A673 (cell line): Measurements from ENCODE around the gene ENOX1. TPM values are rescaled to one million over a fixed set of nuclear protein-coding genes. Genes with fewer than 3 reads are reported as not detected.

Experiments
- BruUV-seq: library from RNA; stranded (reverse); fragments of 400-500 nt; replicated peaks from 2 replicates; lab custom pipeline; 2021; lab: Mats Ljungman, UMichigan
- CTCF ChIA-PET: fragments of 300-600 bp; sonication (Branson Sonifier 250); formaldehyde crosslinking; loops from one replicate; lab custom pipeline; 2022; ENCODE audit warnings: antibody characterized with exemption; lab: Charles Lee
- POLR2A ChIA-PET: fragments of 300-600 bp; sonication (Branson Sonifier 250); formaldehyde crosslinking; loops from one replicate; lab custom pipeline; 2022; ENCODE audit warnings: antibody characterized with exemption; ENCODE audit not compliant: low non-redundant PET; lab: Charles Lee
- DNase-seq: peaks from one replicate; pipeline ENCODE4 v3.0.0-alpha.2; 2015; ENCODE audit warnings: low spot score
- H3K27ac ChIP-seq: fragments of 200-600 bp; sonication (generic); 2 replicates; pipeline ENCODE4 v1.5.1; 2016; ENCODE audit warnings: mixed run types, low read depth, mild to moderate bottlenecking, mixed read lengths, antibody characterized with exemption, low read length; ENCODE audit not compliant: poor library complexity, severe bottlenecking
- H3K27me3 ChIP-seq: fragments of 200-600 bp; sonication (generic); replicated peaks from 2 replicates; pipeline ENCODE4 v1.6.1; 2017; ENCODE audit warnings: mixed run types, low read depth, mild to moderate bottlenecking, mixed read lengths, antibody characterized with exemption, low read length; ENCODE audit not compliant: insufficient read depth, poor library complexity
- H3K36me3 ChIP-seq: fragments of 200-600 bp; sonication (generic); 2 replicates; pipeline ENCODE4 v1.6.1; 2016; ENCODE audit warnings: mixed run types, mild to moderate bottlenecking, mixed read lengths, antibody characterized with exemption, low read length; ENCODE audit not compliant: insufficient read depth, poor library complexity, severe bottlenecking
- H3K4me1 ChIP-seq: fragments of 200-600 bp; sonication (generic); 2 replicates; pipeline ENCODE4 v1.6.1; 2017; ENCODE audit warnings: mixed run types, mild to moderate bottlenecking, mixed read lengths, antibody characterized with exemption, low read length; ENCODE audit not compliant: insufficient read depth, poor library complexity, severe bottlenecking
- H3K4me3 ChIP-seq: fragments of 200-600 bp; sonication (generic); 2 replicates; pipeline ENCODE4 v1.5.1; 2016; ENCODE audit warnings: low read depth, mixed run types, mild to moderate bottlenecking, mixed read lengths, low read length; ENCODE audit not compliant: poor library complexity, severe bottlenecking
- H3K9me3 ChIP-seq: fragments of 200-600 bp; sonication (generic); 2 replicates; pipeline ENCODE4 v1.6.1; 2016; ENCODE audit warnings: mixed run types, low read depth, mild to moderate bottlenecking, mixed read lengths, antibody characterized with exemption, low read length; ENCODE audit not compliant: poor library complexity, severe bottlenecking
- EZH2 ChIP-seq: fragments of 200-600 bp; sonication (generic); IDR thresholded peaks from 2 replicates; pipeline ENCODE4 v1.6.1; 2017; ENCODE audit warnings: borderline replicate concordance, low read depth, mild to moderate bottlenecking, mixed read lengths, antibody characterized with exemption, low read length; ENCODE audit not compliant: poor library complexity, severe bottlenecking
- intact Hi-C: fragments of 100-400 bp; cut with micrococcal nuclease; formaldehyde crosslinking; loops from one replicate; pipeline ENCODE4 v1.10.0; 2022; ENCODE audit not compliant: unreplicated experiment
- total RNA-seq: library from RNA; stranded (reverse); gene quantifications from 2 replicates; pipeline ENCODE4 v1.2.3, GENCODE V29; 2021
- TF ChIP-seq, protein P1 (sequence below): fragments of 300-800, 200-600 bp; sonication (generic); conservative IDR thresholded peaks from 2 replicates; pipeline ENCODE4 v1.5.1; 2017; ENCODE audit warnings: low read depth, mild to moderate bottlenecking, antibody characterized with exemption, low read length, moderate library complexity, mixed read lengths

ENOX1 gene
- total RNA-seq, 1 experiment from 2014 or later: 4.4 TPM

DNA sequence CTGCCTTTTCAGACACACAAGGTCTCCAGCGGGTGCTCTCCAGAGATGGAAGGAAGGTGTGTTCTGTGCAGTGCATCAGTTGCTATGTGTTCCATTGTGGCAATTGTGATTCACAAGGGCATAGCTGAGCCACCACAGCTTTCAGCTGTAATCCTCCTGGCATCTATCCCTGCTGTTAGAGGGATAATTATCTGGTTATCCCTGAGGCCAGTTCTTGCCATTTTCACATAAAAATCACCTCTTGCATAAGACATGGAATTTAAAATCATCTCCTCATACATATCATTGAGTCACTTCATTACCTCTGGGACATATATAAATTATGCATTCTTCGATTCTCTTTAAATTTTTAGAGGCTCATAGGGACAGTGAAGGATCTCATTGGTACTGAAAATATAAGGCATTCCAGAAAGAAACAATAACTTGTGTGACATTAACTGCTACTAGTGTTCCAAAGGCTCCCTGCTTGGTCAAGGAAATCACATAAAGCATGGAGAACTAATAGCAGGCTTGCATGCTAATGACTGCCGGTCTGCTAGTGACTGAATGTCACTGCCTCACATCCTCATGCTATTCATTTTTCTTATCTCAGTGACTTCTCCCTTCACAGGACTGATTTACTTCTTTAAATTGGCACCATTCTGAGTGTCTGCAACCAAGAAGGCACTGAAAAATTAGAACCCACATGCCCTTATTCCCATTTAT, 214.0 kb downstream of the ENOX1 start:
- no peaks in the 10 kb centered on the region for H3K27me3 ChIP-seq
- intact Hi-C loops: no loop called here
- ChIA-PET CTCF (no interaction called here), POLR2A (interaction anchor here (0.6 kb wide), 1 partner anchor 1225 kb away, joined by 3 read pairs; no protein-coding TSS in a partner anchor)
- BruUV-seq: no TSS peak
- H3K27ac ChIP-seq: peak overlapping the region; percentile 52
- H3K4me3 ChIP-seq: no peak overlapping the region
- no peak for TF ChIP-seq EZH2
- TF ChIP-seq, protein P1, sequence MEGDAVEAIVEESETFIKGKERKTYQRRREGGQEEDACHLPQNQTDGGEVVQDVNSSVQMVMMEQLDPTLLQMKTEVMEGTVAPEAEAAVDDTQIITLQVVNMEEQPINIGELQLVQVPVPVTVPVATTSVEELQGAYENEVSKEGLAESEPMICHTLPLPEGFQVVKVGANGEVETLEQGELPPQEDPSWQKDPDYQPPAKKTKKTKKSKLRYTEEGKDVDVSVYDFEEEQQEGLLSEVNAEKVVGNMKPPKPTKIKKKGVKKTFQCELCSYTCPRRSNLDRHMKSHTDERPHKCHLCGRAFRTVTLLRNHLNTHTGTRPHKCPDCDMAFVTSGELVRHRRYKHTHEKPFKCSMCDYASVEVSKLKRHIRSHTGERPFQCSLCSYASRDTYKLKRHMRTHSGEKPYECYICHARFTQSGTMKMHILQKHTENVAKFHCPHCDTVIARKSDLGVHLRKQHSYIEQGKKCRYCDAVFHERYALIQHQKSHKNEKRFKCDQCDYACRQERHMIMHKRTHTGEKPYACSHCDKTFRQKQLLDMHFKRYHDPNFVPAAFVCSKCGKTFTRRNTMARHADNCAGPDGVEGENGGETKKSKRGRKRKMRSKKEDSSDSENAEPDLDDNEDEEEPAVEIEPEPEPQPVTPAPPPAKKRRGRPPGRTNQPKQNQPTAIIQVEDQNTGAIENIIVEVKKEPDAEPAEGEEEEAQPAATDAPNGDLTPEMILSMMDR: no peak
- no peaks in the 10 kb centered on the region for H3K9me3 ChIP-seq
- peaks cover 23% of the 10 kb centered on the region for H3K4me1 ChIP-seq
- peak; percentile 81 for DNase-seq
- no peaks in the 10 kb centered on the region for H3K36me3 ChIP-seq

DNA sequence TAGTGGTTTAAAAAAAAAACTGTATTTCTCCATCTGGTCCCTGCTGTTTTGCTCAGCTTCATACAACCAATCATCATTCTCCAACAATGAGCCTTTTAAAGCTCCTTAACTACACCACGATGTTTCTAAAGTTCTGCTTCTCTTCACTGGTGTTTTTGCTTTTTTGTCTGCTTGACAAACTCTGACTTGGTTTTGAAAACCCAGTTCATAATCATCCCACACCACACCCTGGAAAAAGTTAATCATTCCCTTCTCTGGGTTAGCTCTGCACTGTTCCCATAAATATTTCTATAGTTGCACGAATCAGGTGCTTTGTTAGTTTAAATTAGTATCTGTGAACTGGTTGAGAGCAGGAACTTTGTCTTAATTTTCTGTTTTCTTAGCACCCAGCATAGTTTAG, 217.1 kb downstream of the ENOX1 start:
- Histone ChIP-seq H3K36me3 (no peaks in the 10 kb centered on the region), H3K4me3 (no peak overlapping the region), H3K4me1 (peaks cover 23% of the 10 kb centered on the region), H3K9me3 (no peaks in the 10 kb centered on the region), H3K27me3 (no peaks in the 10 kb centered on the region), H3K27ac (no peak overlapping the region)
- POLR2A ChIA-PET: no interaction called here
- TF ChIP-seq, protein P1: no peak
- no peak for TF ChIP-seq EZH2
- intact Hi-C loops: no loop called here
- BruUV-seq: no TSS peak
- DNase-seq: no peak
- CTCF ChIA-PET: no interaction called here

DNA sequence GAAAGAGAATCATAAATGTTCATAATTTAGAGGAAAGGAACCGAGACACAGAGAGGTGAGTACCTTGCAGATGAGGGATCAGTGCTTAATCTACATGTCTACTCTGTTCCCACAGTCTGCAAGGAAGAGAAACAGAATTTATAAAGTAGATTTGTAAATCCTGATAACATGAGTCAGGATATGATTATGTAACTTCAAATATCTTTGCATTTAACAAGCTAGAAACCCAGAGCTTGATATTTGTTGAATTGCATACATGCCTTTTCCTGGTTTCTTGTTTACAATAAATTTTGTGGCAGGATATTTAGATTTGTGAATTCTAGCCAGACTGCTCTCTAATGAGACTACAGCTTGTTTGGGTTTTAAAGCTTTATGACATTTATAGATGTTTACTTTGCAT, 219.2 kb downstream of the ENOX1 start:
- Histone ChIP-seq H3K27me3 (no peaks in the 10 kb centered on the region), H3K9me3 (no peaks in the 10 kb centered on the region), H3K36me3 (no peaks in the 10 kb centered on the region), H3K4me3 (no peak overlapping the region), H3K27ac (no peak overlapping the region), H3K4me1 (peaks cover 5% of the 10 kb centered on the region)
- TF ChIP-seq, protein P1: no peak
- no peak for TF ChIP-seq EZH2
- ChIA-PET CTCF (no interaction called here), POLR2A (no interaction called here)
- no TSS peak for BruUV-seq
- no peak for DNase-seq
- intact Hi-C loops: no loop called here
